ENCODE results near the gene PLCB1.

- TF ChIP-seq CTCF (conservative IDR thresholded peaks at IDR 0.05; ENCODE audit: low read depth in 2 of 2) = no peak
- no peak for TF ChIP-seq POLR2AphosphoS5 (IDR thresholded peaks at IDR 0.05; ENCODE audit: low read depth)
- no peak for TF ChIP-seq EZH2phosphoT487 (IDR thresholded peaks at IDR 0.05; ENCODE audit: unreplicated experiment)
- TF ChIP-seq ZNF462 (CRISPR knock-in tag; IDR thresholded peaks at IDR 0.05) = no peak
- TF ChIP-seq EZH2 (IDR thresholded peaks at IDR 0.05; ENCODE audit: low read depth, unreplicated experiment) = no peak
- TF ChIP-seq STAT1 (IDR thresholded peaks at IDR 0.05; ENCODE audit: unreplicated experiment) = no peak
- no peak for TF ChIP-seq JUNB (IDR thresholded peaks at IDR 0.05; ENCODE audit: unreplicated experiment)
Observed at GRCh38 chr20:8320306-8320705, 188.2 kb downstream of the PLCB1 start.
